ENCODE measurements around the gene PDPN.

Gene PDPN

GRCh38 chr1:13577846-13578245 lies 5.8 kb upstream of the PDPN start:
- no peak for DNase-seq (ENCODE audit: low read depth in 2 of 2)

GRCh38 chr1:13581446-13581845 lies 2.2 kb upstream of the PDPN start:
- no peak for DNase-seq (ENCODE audit: low read depth in 2 of 2)

- no peak for DNase-seq (ENCODE audit: low read depth in 2 of 2)
These were observed 754 bp upstream of the PDPN start for GRCh38 chr1:13582713-13583443.

- DNase-seq (ENCODE audit: low read depth in 2 of 2): no peak
These were observed 547 bp downstream of the PDPN start for GRCh38 chr1:13583966-13584791.

- no peak for DNase-seq (ENCODE audit: low read depth in 2 of 2)
These were observed 1.4 kb downstream of the PDPN start for GRCh38 chr1:13584876-13585611.

- DNase-seq (ENCODE audit: low read depth in 2 of 2): no peak
These were observed 2.0 kb downstream of the PDPN start for GRCh38 chr1:13585612-13585991.

- DNase-seq (ENCODE audit: low read depth in 2 of 2): no peak
These were observed 2.4 kb downstream of the PDPN start for GRCh38 chr1:13586001-13586400.

GRCh38 chr1:13587256-13588030 lies 3.8 kb downstream of the PDPN start:
- DNase-seq (ENCODE audit: low read depth in 2 of 2): no peak

GRCh38 chr1:13588946-13589796 lies 5.5 kb downstream of the PDPN start:
- no peak for DNase-seq (ENCODE audit: low read depth in 2 of 2)

- DNase-seq (ENCODE audit: low read depth in 2 of 2): no peak
These were observed 6.9 kb downstream of the PDPN start for GRCh38 chr1:13590486-13590885.

GRCh38 chr1:13593511-13594131 lies 10.0 kb downstream of the PDPN start:
- DNase-seq (ENCODE audit: low read depth in 2 of 2): no peak

- no peak for DNase-seq (ENCODE audit: low read depth in 2 of 2)
These were observed 11.8 kb downstream of the PDPN start for GRCh38 chr1:13595411-13595810.

- no peak for DNase-seq (ENCODE audit: low read depth in 2 of 2)
These were observed 13.5 kb downstream of the PDPN start for GRCh38 chr1:13597166-13597565.

GRCh38 chr1:13600762-13601453 lies 17.3 kb downstream of the PDPN start:
- DNase-seq (ENCODE audit: low read depth in 2 of 2): no peak

GRCh38 chr1:13604176-13604575 lies 20.5 kb downstream of the PDPN start:
- DNase-seq (ENCODE audit: low read depth in 2 of 2): no peak

- no peak for DNase-seq (ENCODE audit: low read depth in 2 of 2)
These were observed 21.1 kb downstream of the PDPN start for GRCh38 chr1:13604721-13605120.

- DNase-seq (ENCODE audit: low read depth in 2 of 2): no peak
These were observed 21.5 kb downstream of the PDPN start for GRCh38 chr1:13605159-13605558.

GRCh38 chr1:13607002-13607401 lies 23.4 kb downstream of the PDPN start:
- DNase-seq (ENCODE audit: low read depth in 2 of 2): no peak

- no peak for DNase-seq (ENCODE audit: low read depth in 2 of 2)
These were observed 32.6 kb downstream of the PDPN start for GRCh38 chr1:13616234-13616633.

GRCh38 chr1:13617108-13617507 lies 33.5 kb downstream of the PDPN start:
- DNase-seq (ENCODE audit: low read depth in 2 of 2): no peak
